Neural progenitor cell (in vitro differentiated cells): ENCODE results near the gene HMGCLL1. TPM values are rescaled to one million over a fixed set of nuclear protein-coding genes. Genes with fewer than 3 reads are reported as not detected.

ENCODE experiments used
- DNase-seq: peaks from one replicate; pipeline ENCODE4 v3.0.0-alpha.2; 2016; ENCODE audit warnings: low spot score
- H2AFZ ChIP-seq: fragments of 200-600 bp; sonication (generic); replicated peaks from 2 replicates; pipeline ENCODE4 v1.6.1; 2016; ENCODE audit warnings: antibody characterized with exemption
- H3F3A ChIP-seq: fragments of 200-600 bp; sonication (generic); 2 replicates; pipeline ENCODE4 v1.6.1; 2016; ENCODE audit warnings: antibody characterized with exemption, low read depth
- H3K27ac ChIP-seq: fragments of 200-600 bp; sonication (generic); 2 replicates; pipeline ENCODE4 v1.5.1; 2016; ENCODE audit warnings: mild to moderate bottlenecking
- H3K27me3 ChIP-seq: fragments of 200-600 bp; sonication (generic); 2 replicates; pipeline ENCODE4 v1.6.1; 2016; ENCODE audit warnings: mild to moderate bottlenecking, moderate library complexity
- H3K36me3 ChIP-seq: fragments of 200-600 bp; sonication (generic); 2 replicates; pipeline ENCODE4 v1.5.1; 2016
- H3K4me1 ChIP-seq: fragments of 200-600 bp; sonication (generic); 2 replicates; pipeline ENCODE4 v1.6.1; 2016; ENCODE audit warnings: mixed run types
- H3K4me2 ChIP-seq: fragments of 200-600 bp; sonication (generic); 2 replicates; pipeline ENCODE4 v1.6.1; 2016
- H3K4me3 ChIP-seq: fragments of 200-600 bp; sonication (generic); 2 replicates; pipeline ENCODE4 v1.5.1; 2016
- H3K79me2 ChIP-seq: fragments of 200-600 bp; sonication (generic); 2 replicates; pipeline ENCODE4 v1.6.1; 2016; ENCODE audit warnings: low read depth
- H3K9ac ChIP-seq: fragments of 200-600 bp; sonication (generic); 2 replicates; pipeline ENCODE4 v1.6.1; 2016
- H3K9me3 ChIP-seq: fragments of 200-600 bp; sonication (generic); 2 replicates; pipeline ENCODE4 v1.5.1; 2016; ENCODE audit warnings: low read depth
- H4K20me1 ChIP-seq: fragments of 200-600 bp; sonication (generic); 2 replicates; pipeline ENCODE4 v1.6.1; 2016; ENCODE audit warnings: low read depth
- H3K27ac Mint-ChIP-seq: 3 replicates; pipeline ENCODE4 v1.8.0; 2021; ENCODE audit warnings: mixed read lengths
- H3K27me3 Mint-ChIP-seq: 2 replicates; pipeline ENCODE4 v1.8.0; 2022; ENCODE audit warnings: low read depth, mild to moderate bottlenecking, inconsistent platforms, moderate library complexity, mixed read lengths; ENCODE audit not compliant: insufficient read depth
- H3K36me3 Mint-ChIP-seq: 3 replicates; pipeline ENCODE4 v1.8.0; 2021; ENCODE audit warnings: mixed read lengths
- H3K4me1 Mint-ChIP-seq: 3 replicates; pipeline ENCODE4 v1.8.0; 2021; ENCODE audit warnings: mixed read lengths
- H3K4me3 Mint-ChIP-seq: 3 replicates; pipeline ENCODE4 v1.8.0; 2021; ENCODE audit warnings: mild to moderate bottlenecking, moderate library complexity, mixed read lengths
- H3K9me3 Mint-ChIP-seq: 3 replicates; pipeline ENCODE4 v1.8.0; 2020; ENCODE audit warnings: mixed read lengths
- EZH2 ChIP-seq: fragments of 200-600 bp; sonication (generic); IDR thresholded peaks from 2 replicates; pipeline ENCODE4 v1.6.1; 2017; ENCODE audit warnings: antibody characterized with exemption, mild to moderate bottlenecking, moderate library complexity
- EZH2phosphoT487 ChIP-seq: fragments of 200-600 bp; sonication (generic); IDR thresholded peaks from 2 replicates; pipeline ENCODE4 v1.6.1; 2017; ENCODE audit warnings: antibody characterized with exemption
- total RNA-seq: library from RNA; depleted of rRNA; stranded (reverse); fragments of >200 nt; gene quantifications from 2 replicates; pipeline ENCODE4 v1.2.3, GENCODE V29; 2015; ENCODE audit warnings: low replicate concordance
- TF ChIP-seq, protein P1 (sequence below): fragments of 200-600 bp; sonication (generic); IDR thresholded peaks from 2 replicates; pipeline ENCODE4 v1.5.1; 2017; ENCODE audit warnings: antibody characterized with exemption, mild to moderate bottlenecking

The HMGCLL1 gene
- total RNA-seq, 1 donor from 2014 or later: 6.5 TPM

DNA sequence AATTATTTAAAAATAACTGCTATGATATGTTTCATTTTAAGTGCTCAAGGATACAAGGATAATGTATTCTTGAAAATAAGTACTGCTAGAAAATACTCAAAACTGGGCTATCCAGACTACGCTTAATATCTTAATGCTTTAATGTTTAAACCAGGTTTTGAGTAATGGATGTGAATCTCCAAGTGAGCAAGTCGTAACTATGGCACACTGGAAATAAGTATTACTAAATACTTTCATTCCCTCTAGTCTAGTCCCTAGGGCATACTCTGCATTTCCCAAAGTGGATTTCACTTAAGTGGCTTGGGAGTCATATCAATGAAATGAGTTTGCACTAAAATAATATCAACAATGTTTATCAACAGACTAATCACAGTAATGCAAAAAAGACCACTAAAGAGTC, 48.1 kb downstream of the HMGCLL1 start:
- H3K4me1 ChIP-seq: no peaks in the 10 kb centered on the region
- no peak overlapping the region for H3K9ac ChIP-seq
- no peaks in the 10 kb centered on the region for H3K4me1 Mint-ChIP-seq
- H2AFZ ChIP-seq: no peak overlapping the region
- H3K27me3 Mint-ChIP-seq: no peaks in the 10 kb centered on the region
- H3K27ac ChIP-seq: no peak overlapping the region
- H3K4me3 ChIP-seq: no peak overlapping the region
- no peaks in the 10 kb centered on the region for H3K9me3 Mint-ChIP-seq
- TF ChIP-seq EZH2 (no peak), EZH2phosphoT487 (no peak)
- TF ChIP-seq, protein P1, sequence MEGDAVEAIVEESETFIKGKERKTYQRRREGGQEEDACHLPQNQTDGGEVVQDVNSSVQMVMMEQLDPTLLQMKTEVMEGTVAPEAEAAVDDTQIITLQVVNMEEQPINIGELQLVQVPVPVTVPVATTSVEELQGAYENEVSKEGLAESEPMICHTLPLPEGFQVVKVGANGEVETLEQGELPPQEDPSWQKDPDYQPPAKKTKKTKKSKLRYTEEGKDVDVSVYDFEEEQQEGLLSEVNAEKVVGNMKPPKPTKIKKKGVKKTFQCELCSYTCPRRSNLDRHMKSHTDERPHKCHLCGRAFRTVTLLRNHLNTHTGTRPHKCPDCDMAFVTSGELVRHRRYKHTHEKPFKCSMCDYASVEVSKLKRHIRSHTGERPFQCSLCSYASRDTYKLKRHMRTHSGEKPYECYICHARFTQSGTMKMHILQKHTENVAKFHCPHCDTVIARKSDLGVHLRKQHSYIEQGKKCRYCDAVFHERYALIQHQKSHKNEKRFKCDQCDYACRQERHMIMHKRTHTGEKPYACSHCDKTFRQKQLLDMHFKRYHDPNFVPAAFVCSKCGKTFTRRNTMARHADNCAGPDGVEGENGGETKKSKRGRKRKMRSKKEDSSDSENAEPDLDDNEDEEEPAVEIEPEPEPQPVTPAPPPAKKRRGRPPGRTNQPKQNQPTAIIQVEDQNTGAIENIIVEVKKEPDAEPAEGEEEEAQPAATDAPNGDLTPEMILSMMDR: no peak
- no peaks in the 10 kb centered on the region for H3F3A ChIP-seq
- H3K4me2 ChIP-seq: no peak overlapping the region
- no peaks in the 10 kb centered on the region for H4K20me1 ChIP-seq
- H3K9me3 ChIP-seq: no peaks in the 10 kb centered on the region
- H3K27me3 ChIP-seq: no peaks in the 10 kb centered on the region
- no peak overlapping the region for H3K4me3 Mint-ChIP-seq
- no peaks in the 10 kb centered on the region for H3K79me2 ChIP-seq
- DNase-seq: no peak
- H3K36me3 ChIP-seq: no peaks in the 10 kb centered on the region
- no peak overlapping the region for H3K27ac Mint-ChIP-seq
- H3K36me3 Mint-ChIP-seq: no peaks in the 10 kb centered on the region

DNA sequence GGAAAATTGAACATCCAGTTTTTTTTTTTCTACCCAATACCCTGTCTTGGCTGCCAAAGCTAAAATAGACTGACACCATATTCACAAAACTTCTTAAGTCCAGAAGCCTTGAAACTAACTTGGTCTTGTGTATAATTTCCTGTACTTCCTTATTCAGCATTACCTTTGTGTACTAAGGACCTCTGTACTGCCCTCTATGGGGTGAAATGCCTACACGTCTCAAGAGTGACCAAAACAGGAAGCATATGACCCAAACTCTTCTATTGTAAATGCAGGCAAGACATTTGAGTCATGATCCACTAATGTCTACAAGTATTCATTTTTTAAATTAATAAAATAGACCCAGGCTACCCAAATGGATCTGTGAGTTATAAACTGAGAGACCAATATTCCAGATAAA, 50.4 kb downstream of the HMGCLL1 start:
- Histone ChIP-seq H3K79me2 (no peaks in the 10 kb centered on the region), H3F3A (no peaks in the 10 kb centered on the region), H3K4me3 (no peak overlapping the region), H3K4me2 (no peak overlapping the region), H2AFZ (peak overlapping the region; percentile 36), H4K20me1 (no peaks in the 10 kb centered on the region), H3K27me3 (no peaks in the 10 kb centered on the region), H3K36me3 (no peaks in the 10 kb centered on the region), H3K27ac (no peak overlapping the region), H3K9me3 (no peaks in the 10 kb centered on the region), H3K9ac (no peak overlapping the region), H3K4me1 (no peaks in the 10 kb centered on the region)
- TF ChIP-seq, protein P1: peak; percentile 63
- no peak for TF ChIP-seq EZH2
- H3K27ac Mint-ChIP-seq: no peak overlapping the region
- no peak overlapping the region for H3K4me3 Mint-ChIP-seq
- DNase-seq: peak; percentile 48
- H3K4me1 Mint-ChIP-seq: no peaks in the 10 kb centered on the region
- H3K27me3 Mint-ChIP-seq: no peaks in the 10 kb centered on the region
- H3K9me3 Mint-ChIP-seq: no peaks in the 10 kb centered on the region
- no peaks in the 10 kb centered on the region for H3K36me3 Mint-ChIP-seq

DNA sequence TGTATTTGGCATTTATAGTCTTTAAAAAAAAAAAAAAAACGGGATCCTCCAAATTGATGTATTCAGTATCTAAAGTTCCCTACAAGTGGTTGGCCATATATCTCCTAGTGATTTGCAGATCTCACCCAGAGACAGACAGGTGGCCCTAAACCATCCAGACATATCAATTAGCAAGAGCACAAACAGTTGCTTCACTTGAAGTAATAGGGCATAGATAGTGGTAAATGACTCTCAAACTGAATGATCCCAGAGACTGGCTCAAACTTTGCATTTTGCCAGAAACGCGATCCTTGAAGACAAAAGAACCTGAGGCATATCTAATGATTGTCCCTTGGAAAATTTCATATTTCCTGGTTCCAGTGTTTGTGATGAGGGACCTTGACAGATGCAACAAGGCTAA, 54.6 kb downstream of the HMGCLL1 start:
- no peaks in the 10 kb centered on the region for H3K27me3 Mint-ChIP-seq
- no peak overlapping the region for H3K27ac Mint-ChIP-seq

More for the DNA sequence above, 54.6 kb downstream of the HMGCLL1 start:
- Mint-ChIP-seq H3K9me3 (no peaks in the 10 kb centered on the region), H3K36me3 (no peaks in the 10 kb centered on the region), H3K4me1 (no peaks in the 10 kb centered on the region), H3K4me3 (no peak overlapping the region)
- no peaks in the 10 kb centered on the region for H3K36me3 ChIP-seq
- no peaks in the 10 kb centered on the region for H3K9me3 ChIP-seq
- H3K27me3 ChIP-seq: no peaks in the 10 kb centered on the region
- no peak overlapping the region for H2AFZ ChIP-seq
- no peaks in the 10 kb centered on the region for H4K20me1 ChIP-seq
- no peak overlapping the region for H3K27ac ChIP-seq
- H3K9ac ChIP-seq: no peak overlapping the region
- no peak overlapping the region for H3K4me3 ChIP-seq
- no peaks in the 10 kb centered on the region for H3K4me1 ChIP-seq
- no peak for DNase-seq
- no peak for TF ChIP-seq EZH2phosphoT487
- TF ChIP-seq, protein P1: no peak
- TF ChIP-seq EZH2: no peak
- H3F3A ChIP-seq: no peaks in the 10 kb centered on the region
- no peak overlapping the region for H3K4me2 ChIP-seq
- H3K79me2 ChIP-seq: no peaks in the 10 kb centered on the region
